ENCODE measurements around the gene IL16.

DNA sequence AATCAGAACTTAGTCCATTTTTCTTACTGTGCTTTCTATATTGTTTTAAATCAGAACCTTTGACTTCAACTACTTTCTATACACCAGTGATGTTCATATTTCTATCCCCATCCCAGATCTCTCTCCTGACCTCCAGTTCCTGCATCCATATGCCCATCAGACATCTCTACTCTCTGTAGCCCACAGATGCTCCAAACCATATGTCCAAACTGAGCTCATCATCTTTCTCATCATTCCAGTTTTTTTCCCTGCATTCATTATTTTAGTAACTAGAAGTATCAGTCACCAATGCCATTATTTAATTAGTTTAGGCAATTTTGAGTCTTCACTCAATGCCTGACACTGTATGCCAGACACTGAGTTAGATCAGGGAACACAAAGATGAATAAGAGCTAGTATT lies 25.4 kb upstream of the IL16 start:
- TF ChIP-seq, protein P1, sequence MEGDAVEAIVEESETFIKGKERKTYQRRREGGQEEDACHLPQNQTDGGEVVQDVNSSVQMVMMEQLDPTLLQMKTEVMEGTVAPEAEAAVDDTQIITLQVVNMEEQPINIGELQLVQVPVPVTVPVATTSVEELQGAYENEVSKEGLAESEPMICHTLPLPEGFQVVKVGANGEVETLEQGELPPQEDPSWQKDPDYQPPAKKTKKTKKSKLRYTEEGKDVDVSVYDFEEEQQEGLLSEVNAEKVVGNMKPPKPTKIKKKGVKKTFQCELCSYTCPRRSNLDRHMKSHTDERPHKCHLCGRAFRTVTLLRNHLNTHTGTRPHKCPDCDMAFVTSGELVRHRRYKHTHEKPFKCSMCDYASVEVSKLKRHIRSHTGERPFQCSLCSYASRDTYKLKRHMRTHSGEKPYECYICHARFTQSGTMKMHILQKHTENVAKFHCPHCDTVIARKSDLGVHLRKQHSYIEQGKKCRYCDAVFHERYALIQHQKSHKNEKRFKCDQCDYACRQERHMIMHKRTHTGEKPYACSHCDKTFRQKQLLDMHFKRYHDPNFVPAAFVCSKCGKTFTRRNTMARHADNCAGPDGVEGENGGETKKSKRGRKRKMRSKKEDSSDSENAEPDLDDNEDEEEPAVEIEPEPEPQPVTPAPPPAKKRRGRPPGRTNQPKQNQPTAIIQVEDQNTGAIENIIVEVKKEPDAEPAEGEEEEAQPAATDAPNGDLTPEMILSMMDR (optimal IDR thresholded peaks at IDR 0.05 in 1 of 3, IDR thresholded peaks at IDR 0.05 in 1 of 3, conservative IDR thresholded peaks at IDR 0.05 in 1 of 3; ENCODE audit: extremely low read depth in 1 of 3, insufficient read depth in 2 of 3, low read length in 3 of 3): no peak
- no peak for TF ChIP-seq EZH2 (IDR thresholded peaks at IDR 0.05; ENCODE audit: low read length)

All from keratinocyte (primary cell).